ENCODE measurements around the gene NBAS.
A peak's percentile ranks its signal among the peaks of the same experiment; 100 is the strongest.

NBAS gene

GRCh38 chr2:15560988-15561573 lies at the start of gene NBAS:
TSS of gene NBAS (minus strand) at chr2:15561334. CDS start at chr2:15561304, 30 bp downstream.
- DNase-seq (peak; percentile 78), ATAC-seq (peak; percentile 78)

GRCh38 chr2:15610430-15610952 lies 49.4 kb upstream of the NBAS start:
- ATAC-seq (no peak), DNase-seq (no peak)

- ATAC-seq (no peak), DNase-seq (no peak)
Measured at GRCh38 chr2:15609341-15610042, 48.4 kb upstream of the NBAS start.

- DNase-seq (no peak), ATAC-seq (no peak)
Measured at GRCh38 chr2:15608392-15608761, 47.2 kb upstream of the NBAS start.

GRCh38 chr2:15607709-15608391 lies 46.7 kb upstream of the NBAS start:
- DNase-seq (no peak), ATAC-seq (no peak)

DNA sequence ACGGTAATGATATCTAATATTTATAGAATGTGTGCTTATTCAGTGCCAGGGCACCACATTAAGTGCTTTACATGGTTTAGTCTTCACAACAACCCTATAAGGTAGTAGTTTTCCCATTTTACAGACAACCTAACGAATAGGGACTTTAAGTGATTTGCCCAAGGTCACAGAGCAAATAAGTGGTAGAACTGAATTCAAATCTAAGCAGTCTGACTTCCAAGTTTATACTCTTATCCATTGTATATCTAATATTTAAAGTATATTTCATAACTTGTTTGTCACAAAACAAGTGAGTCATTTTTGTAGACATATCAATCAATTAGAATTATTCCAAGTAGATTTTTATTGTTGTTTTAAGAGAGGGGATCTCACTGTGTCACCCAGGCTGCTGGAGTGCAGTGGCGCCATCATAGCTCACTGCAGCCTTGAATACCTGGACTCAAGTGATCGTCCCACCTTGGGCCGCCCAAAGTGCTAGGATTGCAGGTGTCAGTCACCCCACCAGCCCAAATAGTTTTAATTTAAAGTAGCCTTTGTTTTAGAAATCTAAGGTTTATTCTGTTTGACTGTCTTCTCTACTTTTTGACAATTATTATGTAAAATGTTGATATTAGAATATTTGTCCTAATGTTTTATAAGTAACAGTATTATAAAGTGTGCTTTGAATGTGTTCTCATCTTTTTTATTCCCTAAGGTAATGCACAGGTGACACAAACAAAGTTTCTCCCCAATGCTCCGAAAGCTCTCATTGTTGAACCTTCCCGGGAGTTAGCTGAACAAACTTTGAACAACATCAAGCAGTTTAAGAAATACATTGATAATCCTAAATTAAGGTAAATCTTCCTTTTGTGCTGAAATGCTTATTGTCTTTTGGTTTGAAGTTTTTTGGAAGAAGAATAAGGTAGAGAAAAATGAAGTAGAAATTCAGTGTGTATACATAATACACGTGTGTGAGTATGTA lies 45.6 kb upstream of the NBAS start:
- DNase-seq (no peak), ATAC-seq (no peak)

DNA sequence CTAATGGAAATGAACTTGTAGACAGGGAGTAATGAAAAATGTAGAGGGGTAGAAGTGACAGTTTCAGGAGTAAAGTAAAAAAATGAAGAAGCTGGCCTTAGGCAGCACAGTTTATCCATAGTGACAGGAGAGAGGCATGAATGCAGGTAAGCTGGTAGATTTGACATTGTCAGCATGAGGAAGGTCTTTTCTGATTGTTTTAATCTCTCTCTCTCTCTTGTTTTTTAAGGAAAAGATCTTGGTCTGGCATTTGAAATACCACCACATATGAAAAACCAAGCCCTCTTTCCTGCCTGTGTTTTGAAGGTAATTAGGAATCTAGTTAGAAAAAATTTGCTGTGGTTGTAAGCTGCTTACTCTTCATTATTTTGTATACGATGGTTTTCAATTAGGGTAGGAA lies 44.6 kb upstream of the NBAS start:
- no peak for DNase-seq
- no peak for ATAC-seq

DNA sequence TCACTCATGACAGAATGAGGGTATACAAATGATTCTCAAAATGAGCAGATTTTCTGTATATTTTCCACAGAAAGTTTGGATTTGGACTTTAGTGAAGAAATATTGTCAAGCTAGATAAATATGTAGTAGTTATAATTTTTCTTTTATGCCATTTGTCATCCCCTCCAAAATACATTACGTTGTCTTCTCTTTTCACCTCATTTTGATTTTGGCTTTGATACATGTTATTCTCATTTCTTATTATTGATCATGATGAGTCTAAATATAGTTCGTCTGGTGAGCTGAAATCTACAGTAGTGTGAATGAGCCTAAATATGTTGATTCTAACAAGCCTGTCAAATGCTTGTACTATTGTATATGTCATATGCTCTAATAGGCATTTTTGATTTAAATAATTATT lies 42.8 kb upstream of the NBAS start:
- DNase-seq (no peak), ATAC-seq (no peak)

DNA sequence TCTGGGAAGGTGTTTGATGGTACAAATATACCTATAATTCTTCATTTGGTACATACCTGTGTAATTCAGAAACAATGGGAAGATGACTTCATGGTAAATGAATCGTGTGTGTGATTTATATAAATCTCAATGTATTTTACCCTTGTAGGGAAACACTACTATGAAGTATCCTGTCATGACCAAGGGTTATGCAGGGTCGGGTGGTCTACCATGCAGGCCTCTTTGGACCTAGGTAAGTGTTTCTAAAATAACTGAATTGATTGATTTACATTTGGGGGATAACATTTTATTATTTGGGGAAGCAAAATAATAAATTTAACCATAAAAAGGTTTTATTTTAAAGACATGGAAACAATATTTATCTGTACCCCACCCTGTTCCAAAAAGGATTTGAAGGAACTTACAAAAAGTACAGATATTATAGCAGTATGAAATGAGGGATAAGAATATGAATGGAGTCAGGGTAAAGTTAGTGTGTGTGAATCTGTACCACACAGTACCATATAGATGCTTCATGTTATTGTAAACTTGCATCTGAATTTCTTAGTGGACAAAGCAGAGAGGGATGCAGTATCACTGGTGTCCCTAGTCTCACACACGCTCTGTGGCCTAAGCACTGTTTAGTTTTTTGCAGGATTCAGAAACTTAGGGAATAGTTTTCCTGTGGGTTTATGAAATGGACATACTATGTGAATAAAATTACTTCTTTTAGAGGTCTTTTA lies 42.1 kb upstream of the NBAS start:
- no peak for ATAC-seq

GRCh38 chr2:15602393-15602792 lies 41.3 kb upstream of the NBAS start:
- ATAC-seq (no peak), DNase-seq (no peak)

More for the DNA sequence above, 42.1 kb upstream of the NBAS start:
- DNase-seq = no peak

GRCh38 chr2:15601681-15602080 lies 40.5 kb upstream of the NBAS start:
- ATAC-seq (no peak), DNase-seq (no peak)

DNA sequence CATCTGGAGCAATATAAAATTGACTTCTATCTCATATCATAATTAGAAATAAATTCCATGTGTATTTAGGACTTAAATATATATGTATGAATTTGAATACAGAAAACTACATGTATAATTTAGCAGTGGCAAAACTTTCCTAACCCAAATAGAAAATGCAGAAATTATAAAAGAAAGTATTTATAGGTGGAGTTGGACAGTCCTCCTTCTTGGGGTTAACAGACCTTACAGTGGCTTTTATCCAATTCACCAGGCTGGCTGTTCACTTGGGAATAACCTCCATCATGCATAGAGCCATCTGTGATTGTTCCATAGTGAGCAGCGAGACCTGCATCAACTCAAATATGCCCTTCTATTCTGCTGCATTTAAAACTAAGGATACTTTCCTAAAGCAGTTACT lies 38.9 kb upstream of the NBAS start:
- DNase-seq = no peak
- no peak for ATAC-seq

GRCh38 chr2:15596968-15597367 lies 35.8 kb upstream of the NBAS start:
- no peak for ATAC-seq
- no peak for DNase-seq

- DNase-seq (no peak), ATAC-seq (no peak)
Measured at GRCh38 chr2:15596350-15596749, 35.2 kb upstream of the NBAS start.

GRCh38 chr2:15595936-15596335 lies 34.8 kb upstream of the NBAS start:
- DNase-seq (no peak), ATAC-seq (no peak)

GRCh38 chr2:15595342-15595905 lies 34.3 kb upstream of the NBAS start:
- ATAC-seq = no peak
- DNase-seq = no peak

DNA sequence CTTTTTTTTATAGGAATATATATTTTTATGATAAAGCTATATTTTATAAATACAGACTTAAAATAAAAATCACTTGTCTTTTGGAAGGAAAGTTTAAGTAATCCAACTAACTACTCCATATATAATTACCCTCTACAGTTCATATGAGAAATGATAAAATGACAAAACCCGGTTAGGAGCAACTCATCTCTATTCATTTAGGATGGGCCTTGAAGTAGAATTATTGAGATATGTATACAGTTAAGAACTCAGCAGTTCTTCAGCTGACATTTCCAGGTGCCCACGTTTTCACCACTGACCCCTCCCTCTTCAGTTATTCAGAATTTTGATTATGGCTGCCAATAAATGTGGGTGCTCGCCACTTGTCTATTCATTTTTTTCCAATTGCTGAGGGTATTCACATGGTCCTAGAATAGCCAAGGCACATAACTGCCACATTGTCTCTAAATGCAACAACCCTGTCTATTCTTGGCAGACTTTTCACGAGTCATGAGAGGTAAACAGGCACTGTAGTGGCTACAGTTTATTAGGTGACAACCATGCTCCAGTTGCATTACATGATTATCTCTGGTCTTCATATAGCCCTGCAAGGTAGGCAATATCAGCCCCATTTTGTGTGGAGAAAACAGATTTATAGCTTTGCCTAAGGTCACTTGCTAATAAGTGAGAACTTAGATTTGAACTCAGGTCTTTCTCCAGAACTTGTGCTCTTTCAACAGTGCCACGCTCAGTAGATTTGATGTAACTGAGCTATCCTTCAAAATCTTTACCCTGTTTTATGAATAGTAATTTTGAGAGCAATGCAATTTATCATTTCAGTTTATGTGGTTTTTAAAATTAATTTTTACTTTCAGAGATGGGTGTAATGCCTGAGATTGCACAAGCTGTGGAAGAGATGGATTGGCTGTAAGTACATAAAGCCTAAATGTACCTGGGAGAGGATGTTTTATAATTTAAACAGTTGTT lies 33.4 kb upstream of the NBAS start:
- ATAC-seq (no peak), DNase-seq (no peak)

DNA sequence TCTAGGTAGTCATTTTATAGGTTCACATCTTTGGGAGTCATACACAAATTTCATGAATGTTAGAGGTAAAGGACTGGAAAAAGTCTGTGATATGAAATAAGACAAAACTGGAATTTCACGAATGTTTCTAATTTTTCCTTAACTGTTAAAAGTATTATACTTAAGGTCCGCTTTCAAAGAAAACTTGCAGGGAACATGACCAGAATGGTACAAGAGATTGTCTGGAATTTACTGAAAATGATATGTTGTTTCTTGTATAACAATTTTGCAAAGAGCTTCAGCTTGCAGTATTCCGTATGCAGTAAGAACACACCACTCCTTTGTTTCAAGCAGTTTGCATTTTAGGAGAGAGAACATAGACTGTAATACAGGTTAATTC lies 32.2 kb upstream of the NBAS start:
- DNase-seq = no peak
- ATAC-seq = no peak

DNA sequence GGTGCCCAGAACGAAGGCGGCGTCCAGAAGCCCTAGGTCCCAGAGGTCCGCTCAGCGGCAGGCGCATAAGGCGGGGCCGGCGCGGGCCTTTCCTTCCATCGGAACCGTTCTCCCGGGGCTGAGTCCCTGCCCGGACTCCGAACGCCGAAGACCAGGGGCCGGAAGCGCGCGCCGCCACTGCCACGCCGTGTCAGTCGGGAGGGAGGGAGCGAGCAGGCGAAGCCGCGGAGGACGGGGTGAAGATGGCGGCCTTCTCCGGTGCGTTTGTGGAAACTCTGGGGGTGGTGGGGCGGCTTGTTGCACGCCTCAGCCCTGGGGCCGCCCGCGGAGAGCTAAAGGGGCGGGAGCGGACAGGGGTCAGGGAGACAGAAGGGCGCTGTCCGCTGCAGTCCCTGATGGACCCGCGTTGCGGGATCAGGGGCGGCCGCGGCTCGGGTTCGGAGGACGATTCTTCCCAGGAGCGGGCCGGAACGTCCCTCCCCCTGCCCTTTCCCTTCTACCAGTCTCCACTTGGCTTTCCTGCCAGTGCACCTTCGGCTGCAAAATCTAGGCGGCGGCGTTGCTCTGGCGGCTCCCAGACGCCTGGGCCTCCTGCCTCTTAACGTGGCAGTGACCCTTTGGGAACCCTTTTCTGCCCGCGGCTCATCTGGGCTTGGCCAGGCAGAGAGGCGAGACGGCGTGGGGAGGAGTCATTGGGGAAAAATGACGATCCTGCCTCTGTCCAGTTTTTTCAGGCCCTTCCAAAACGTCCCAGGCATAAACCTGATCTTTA lies 30.7 kb upstream of the NBAS start, which contains the start of gene DDX1:
Gene DDX1, plus strand, starts transcription at position 177 of the 772 bp plus-strand sequence. Its CDS starts 66 bp downstream, at position 243.
- ATAC-seq = peak; percentile 93
- DNase-seq = peak; percentile 89
